Measurements from ENCODE around the gene ANKHD1.

DNA sequence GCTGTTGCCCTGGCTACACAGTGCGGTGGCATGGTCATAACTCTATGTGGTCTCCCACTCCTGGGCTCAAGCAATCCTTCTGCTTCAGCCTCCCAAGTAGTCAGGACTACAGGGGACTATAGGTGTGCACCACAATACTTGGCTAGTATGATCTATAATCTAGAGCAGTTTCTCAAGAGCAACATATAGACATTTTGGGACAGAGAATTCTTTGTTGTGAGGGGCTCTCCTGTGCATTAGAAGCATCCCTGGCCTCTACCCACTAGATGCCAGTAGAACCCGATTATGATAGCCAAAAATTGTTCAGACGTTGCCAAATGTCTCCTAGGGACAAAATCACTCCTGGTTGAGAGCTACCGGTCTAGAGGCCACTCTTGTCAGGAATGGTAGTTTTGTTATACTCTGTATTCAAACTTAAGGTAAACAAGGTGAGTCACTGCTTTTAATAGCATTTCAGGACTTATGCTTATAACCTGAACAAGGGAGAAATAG, 7.2 kb downstream of the ANKHD1 start:
- TF ChIP-seq, protein P1, sequence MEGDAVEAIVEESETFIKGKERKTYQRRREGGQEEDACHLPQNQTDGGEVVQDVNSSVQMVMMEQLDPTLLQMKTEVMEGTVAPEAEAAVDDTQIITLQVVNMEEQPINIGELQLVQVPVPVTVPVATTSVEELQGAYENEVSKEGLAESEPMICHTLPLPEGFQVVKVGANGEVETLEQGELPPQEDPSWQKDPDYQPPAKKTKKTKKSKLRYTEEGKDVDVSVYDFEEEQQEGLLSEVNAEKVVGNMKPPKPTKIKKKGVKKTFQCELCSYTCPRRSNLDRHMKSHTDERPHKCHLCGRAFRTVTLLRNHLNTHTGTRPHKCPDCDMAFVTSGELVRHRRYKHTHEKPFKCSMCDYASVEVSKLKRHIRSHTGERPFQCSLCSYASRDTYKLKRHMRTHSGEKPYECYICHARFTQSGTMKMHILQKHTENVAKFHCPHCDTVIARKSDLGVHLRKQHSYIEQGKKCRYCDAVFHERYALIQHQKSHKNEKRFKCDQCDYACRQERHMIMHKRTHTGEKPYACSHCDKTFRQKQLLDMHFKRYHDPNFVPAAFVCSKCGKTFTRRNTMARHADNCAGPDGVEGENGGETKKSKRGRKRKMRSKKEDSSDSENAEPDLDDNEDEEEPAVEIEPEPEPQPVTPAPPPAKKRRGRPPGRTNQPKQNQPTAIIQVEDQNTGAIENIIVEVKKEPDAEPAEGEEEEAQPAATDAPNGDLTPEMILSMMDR (IDR thresholded peaks at IDR 0.05): peak in 1 of 12 donors; percentile 9
- TF ChIP-seq POLR2A (IDR thresholded peaks at IDR 0.05): no peak

Data from heart left ventricle (tissue), 13 donors.